Body of pancreas (tissue), 4 donors: ENCODE results near the gene AOAH.

Source experiments
- CTCF ChIP-seq, 7 experiments: fragments of 450-650 bp in 4 of 7; fragments of 200-600 bp in 3 of 7; sonication (generic) in 3 of 7; IDR thresholded peaks; one replicate each; pipeline ENCODE4 v1.5.1; 2016 to 2019; ENCODE audit warnings: antibody characterized with exemption in 7 of 7
- POLR2A ChIP-seq, 3 donors: fragments of 450-650 bp; IDR thresholded peaks; one replicate each; pipeline ENCODE4 v1.6.1; 2016; ENCODE audit warnings: antibody characterized with exemption in 3 of 3, mild to moderate bottlenecking in 2 of 3

- TF ChIP-seq CTCF (IDR thresholded peaks at IDR 0.05) (no peak), POLR2A (IDR thresholded peaks at IDR 0.05) (no peak)
These were observed 119.5 kb downstream of the AOAH start for GRCh38 chr7:36604806-36605205.
